AG20443 (cell line): ENCODE measurements around the gene HIKESHI.
"Not testable (repeated sequence)": the region's sequence is repeated elsewhere in the genome, so short reads cannot be mapped to it uniquely, and the experiment has no call there.

Experiments used
- DNase-seq: peaks from one replicate; pipeline ENCODE4 v3.0.0; 2012; ENCODE audit warnings: low spot score, mixed read lengths

HIKESHI gene

GRCh38 chr11:86302092-86302793 lies at the start of gene HIKESHI:
HIKESHI (plus strand) TSS chr11:86302240; CDS start chr11:86302449, 209 bp downstream.
- peak; percentile 96 for DNase-seq

GRCh38 chr11:86255896-86256295 lies 46.1 kb upstream of the HIKESHI start:
- no peak for DNase-seq

DNA sequence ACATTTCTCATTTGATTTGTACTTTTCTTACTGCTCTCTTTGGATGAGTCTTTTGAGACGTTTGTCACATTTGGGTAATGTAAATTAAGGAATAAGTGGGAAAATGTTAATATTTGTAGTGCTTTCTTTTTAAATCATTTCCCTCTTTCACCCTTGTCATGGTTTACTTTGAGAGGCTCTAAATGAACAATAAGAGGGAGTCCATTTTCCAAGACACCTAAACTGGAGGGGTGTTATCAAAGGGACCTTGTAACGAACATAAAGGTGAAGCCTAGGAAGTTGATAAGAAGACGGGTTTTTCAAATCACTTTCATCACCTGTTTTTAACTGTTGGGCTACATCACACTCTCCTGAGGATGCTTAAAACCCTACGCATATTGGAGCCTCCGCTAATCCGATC lies 45.4 kb upstream of the HIKESHI start:
- no peak for DNase-seq

DNA sequence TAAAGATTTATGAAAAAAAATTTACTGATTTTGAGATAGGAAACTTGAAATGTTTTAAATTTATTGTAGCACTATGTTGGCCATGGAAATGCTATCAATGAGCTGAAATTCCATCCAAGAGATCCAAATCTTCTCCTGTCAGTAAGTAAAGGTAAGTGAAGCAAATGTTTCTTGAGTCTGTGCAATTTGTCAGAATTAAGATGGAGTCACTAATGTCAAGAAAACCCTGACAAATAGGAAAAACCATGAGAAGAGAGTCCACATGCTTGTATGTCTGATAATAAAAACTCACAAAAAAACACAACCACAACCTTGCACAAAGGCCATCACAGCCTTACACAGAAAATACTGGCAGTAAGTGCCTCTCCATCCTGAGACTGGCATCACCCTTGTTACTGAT lies 44.6 kb upstream of the HIKESHI start:
- DNase-seq: no peak

DNA sequence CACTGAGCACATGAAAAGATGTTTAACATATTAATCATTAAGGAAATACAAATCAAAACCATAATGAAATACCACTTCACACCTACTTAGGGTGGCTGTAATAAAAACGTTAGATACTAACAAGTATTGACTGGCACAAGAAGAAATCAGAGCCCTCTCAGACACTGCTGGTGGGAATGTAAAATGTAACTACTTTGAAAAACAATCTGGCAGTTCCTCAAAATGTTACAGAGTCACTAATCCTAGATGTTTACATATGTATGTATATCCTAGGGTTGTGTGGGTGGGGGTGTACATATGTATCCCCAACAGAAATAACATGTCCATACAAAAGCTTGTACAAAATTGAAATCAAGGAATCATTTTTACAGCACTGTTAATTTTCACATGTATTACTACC lies 42.3 kb upstream of the HIKESHI start:
- DNase-seq: no peak

GRCh38 chr11:86261328-86261727 lies 40.7 kb upstream of the HIKESHI start:
- DNase-seq: no peak

- no peak for DNase-seq
Measured at GRCh38 chr11:86262387-86262786, 39.7 kb upstream of the HIKESHI start.

- DNase-seq: no peak
Measured at GRCh38 chr11:86264649-86265048, 37.4 kb upstream of the HIKESHI start.

GRCh38 chr11:86265194-86265593 lies 36.8 kb upstream of the HIKESHI start:
- no peak for DNase-seq

- DNase-seq: no peak
Measured at GRCh38 chr11:86269645-86270044, 32.4 kb upstream of the HIKESHI start.

- no peak for DNase-seq
Measured at GRCh38 chr11:86274503-86274902, 27.5 kb upstream of the HIKESHI start.

GRCh38 chr11:86274999-86275398 lies 27.0 kb upstream of the HIKESHI start:
- DNase-seq: no peak

- no peak for DNase-seq
Measured at GRCh38 chr11:86275493-86276370, 26.3 kb upstream of the HIKESHI start.

GRCh38 chr11:86277741-86278140 lies 24.3 kb upstream of the HIKESHI start:
- no peak for DNase-seq

GRCh38 chr11:86278226-86278625 lies 23.8 kb upstream of the HIKESHI start:
- DNase-seq: no peak

GRCh38 chr11:86279747-86280146 lies 22.3 kb upstream of the HIKESHI start:
- no peak for DNase-seq

- DNase-seq: no peak
Measured at GRCh38 chr11:86287468-86287796, 14.6 kb upstream of the HIKESHI start.

DNA sequence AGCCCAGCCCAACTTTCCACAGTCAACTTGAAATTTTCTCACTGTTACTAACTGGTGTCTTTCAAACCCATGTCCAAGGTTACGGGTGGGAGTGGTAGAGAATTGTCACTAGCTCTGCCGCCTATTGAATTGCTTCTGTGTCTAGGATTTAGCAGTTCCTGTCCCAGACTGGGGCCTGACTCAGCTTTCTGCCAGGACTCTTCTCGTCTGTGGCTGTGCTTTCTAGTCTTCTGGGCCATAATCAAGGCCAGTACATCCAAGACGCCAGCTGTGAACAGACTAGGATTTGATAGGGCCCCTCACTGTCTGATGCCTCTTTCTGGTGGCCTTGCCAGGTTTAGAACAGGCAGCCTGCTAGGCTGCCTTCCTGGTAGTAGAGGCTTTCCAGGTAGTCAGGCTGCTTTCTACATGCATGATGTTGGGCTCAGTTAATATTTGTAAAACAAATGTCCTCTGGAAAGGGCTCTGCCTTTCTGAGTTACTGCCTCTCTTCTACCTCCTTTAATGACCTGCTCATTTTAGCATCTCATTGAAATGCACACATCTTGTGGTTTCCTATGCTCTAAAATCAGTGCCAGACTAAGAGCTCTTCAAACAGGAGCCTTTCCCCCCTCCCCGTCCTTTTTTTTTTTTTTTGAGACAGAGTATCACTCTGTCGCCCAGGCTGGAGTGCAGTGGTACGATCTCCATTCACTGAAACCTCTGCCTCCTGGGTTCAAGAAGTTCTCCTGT lies 13.1 kb upstream of the HIKESHI start:
- DNase-seq: peak; percentile 19

DNA sequence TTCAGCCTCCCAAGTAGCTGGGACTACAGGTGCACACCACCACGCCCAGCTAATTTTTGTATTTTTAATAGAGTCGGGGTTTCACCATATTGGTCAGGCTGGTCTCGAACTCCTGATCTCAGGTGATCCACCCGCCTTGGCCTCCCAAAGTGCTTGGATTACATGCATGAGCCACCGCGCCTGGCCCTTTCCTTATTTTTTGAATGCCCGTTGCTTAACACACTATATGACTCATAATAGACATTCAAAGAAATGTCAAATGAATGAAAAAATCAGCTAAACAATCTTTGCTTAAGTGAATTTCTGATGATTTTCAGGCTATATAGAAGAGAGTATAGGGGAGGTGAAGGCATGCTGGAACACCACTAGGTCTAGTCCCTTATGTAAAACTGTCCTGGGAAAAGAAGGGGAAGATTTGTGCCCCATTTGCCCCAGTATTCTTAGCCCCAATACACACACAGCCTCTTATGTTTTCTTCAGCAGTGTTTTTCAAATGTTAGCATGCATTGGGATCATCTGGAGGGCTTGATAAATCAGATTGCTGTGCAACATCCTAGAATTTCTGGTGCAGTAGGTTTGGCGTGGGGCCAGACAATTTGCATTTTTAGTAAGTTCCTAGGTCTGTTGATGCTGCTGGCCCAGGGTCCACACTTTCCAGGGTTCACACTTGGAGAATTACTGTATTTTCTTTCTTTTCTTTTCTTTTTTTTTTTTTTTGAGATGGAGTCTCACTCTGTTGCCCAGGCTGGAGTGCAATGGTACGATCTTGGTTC lies 12.3 kb upstream of the HIKESHI start:
- DNase-seq: not testable (repeated sequence)

DNA sequence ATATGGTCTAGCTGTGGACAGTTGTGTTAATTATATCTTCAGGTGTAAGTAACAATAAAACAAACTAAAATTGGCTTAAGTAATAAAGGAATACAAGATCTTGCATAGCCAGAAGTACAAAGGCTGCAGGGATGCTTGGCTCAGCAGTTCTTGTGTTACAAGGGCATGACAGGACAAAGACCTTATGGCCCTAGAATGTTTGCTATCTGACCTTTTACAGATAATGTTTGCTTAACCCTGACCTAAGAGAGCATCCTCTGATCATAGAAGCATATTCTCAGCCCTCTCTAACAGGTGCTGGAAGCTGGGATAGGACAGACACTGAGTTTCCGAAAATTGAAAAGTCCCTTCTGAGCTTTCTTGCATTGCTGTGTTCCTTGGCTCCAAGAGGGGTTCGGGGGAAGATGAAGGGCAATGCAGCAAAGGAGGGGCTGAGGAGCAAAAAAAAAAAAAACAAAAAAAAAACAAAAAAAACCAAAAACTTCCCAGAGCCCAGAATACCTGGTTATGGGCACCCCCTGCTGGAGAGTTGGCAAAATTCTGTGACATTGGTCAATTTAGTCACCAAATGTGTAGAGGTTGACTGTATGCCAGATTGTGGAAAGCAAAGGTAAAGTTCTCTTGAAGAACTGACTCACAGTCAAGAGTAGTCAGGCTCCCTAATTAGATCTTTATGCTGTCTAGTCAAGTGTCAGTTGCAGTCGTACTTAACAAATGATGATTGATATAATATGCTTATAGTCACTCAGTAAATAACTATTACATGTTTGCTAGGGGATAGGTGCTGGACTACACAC lies 10.4 kb upstream of the HIKESHI start:
- peak; percentile 73 for DNase-seq
